ENCODE data around the gene KAT6B. TPM values are rescaled to one million over a fixed set of nuclear protein-coding genes. Genes with fewer than 3 reads are reported as not detected.

Gene KAT6B
- total and polyA plus RNA-seq, 2 experiments from 2014 or later: 15.8 to 36.2 TPM

DNA sequence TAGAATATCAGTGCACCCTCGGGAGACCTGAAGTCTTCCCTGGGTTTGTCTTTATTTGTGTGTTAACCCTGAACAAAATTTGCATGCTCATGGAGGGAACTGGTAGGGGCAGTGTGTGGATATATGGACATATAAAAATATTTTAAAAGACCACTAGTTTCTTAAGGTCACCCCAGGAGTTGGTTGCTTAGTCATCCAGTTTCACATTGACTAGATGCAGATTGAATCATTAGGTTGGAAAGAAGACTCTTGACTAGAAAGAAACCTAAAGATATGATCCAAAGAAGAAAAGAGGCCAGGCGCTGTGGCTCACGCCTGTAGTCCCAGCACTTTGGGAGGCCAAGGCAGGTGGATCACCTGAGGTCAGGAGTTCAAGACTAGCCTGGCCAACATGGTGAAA is 137.1 kb downstream of the KAT6B start:
- H3K27ac ChIP-seq: no peak overlapping the region
- peaks cover 7% of the 10 kb centered on the region for H3K4me1 ChIP-seq (ENCODE audit: insufficient read depth)
- no peak overlapping the region for H3K4me2 ChIP-seq
- no peaks in the 10 kb centered on the region for H3K9me2 ChIP-seq (replicated peaks; ENCODE audit: insufficient read depth)
- peaks cover 30% of the 10 kb centered on the region for H3K79me2 ChIP-seq
- H3K27me3 ChIP-seq: no peaks in the 10 kb centered on the region
- WGBS (ENCODE audit: low lambda C conversion rate, missing lambda C conversion rate): 100% methylated on average over 3 of the region's 3 CpGs
- no peak overlapping the region for H3K4me3 ChIP-seq
- TF ChIP-seq EZH2phosphoT487 (IDR thresholded peaks at IDR 0.05; ENCODE audit: low read depth, severe bottlenecking, unreplicated experiment): no peak
- no peak for TF ChIP-seq EZH2 (IDR thresholded peaks at IDR 0.05; ENCODE audit: borderline replicate concordance)
- no peak for TF ChIP-seq CTCF (IDR thresholded peaks at IDR 0.05; ENCODE audit: poor library complexity)
- no peak for DNase-seq (ENCODE audit: low spot score)
- H4K20me1 ChIP-seq (ENCODE audit: insufficient read depth, poor library complexity, severe bottlenecking): peaks cover 7% of the 10 kb centered on the region
- no peaks in the 10 kb centered on the region for H3K36me3 ChIP-seq (replicated peaks; ENCODE audit: insufficient read depth, low read depth)
- no peak overlapping the region for H2AFZ ChIP-seq
- H3K9me3 ChIP-seq (ENCODE audit: low read depth): no peaks in the 10 kb centered on the region

GRCh38 chr10:74967911-74968666 is 141.7 kb downstream of the KAT6B start:
- DNase-seq (ENCODE audit: low spot score): peak; percentile 28
- H3K4me2 ChIP-seq: peak overlapping the region; percentile 2
- H4K20me1 ChIP-seq (ENCODE audit: insufficient read depth, poor library complexity, severe bottlenecking): no peaks in the 10 kb centered on the region
- WGBS (ENCODE audit: low lambda C conversion rate, missing lambda C conversion rate): 34% methylated on average over 5 of the region's 5 CpGs
- TF ChIP-seq EZH2phosphoT487 (IDR thresholded peaks at IDR 0.05; ENCODE audit: low read depth, severe bottlenecking, unreplicated experiment) (no peak), CTCF (IDR thresholded peaks at IDR 0.05; ENCODE audit: poor library complexity) (no peak), EZH2 (IDR thresholded peaks at IDR 0.05; ENCODE audit: borderline replicate concordance) (no peak)
- no peak overlapping the region for H3K4me3 ChIP-seq
- no peaks in the 10 kb centered on the region for H3K27me3 ChIP-seq
- H3K9me2 ChIP-seq (replicated peaks; ENCODE audit: insufficient read depth): no peaks in the 10 kb centered on the region
- H3K36me3 ChIP-seq (replicated peaks; ENCODE audit: insufficient read depth, low read depth): no peaks in the 10 kb centered on the region
- no peak overlapping the region for H2AFZ ChIP-seq
- H3K79me2 ChIP-seq: peaks cover 17% of the 10 kb centered on the region
- H3K27ac ChIP-seq: peak overlapping the region; percentile 17
- peaks cover 14% of the 10 kb centered on the region for H3K4me1 ChIP-seq (ENCODE audit: insufficient read depth)
- H3K9me3 ChIP-seq (ENCODE audit: low read depth): no peaks in the 10 kb centered on the region

GRCh38 chr10:74968667-74969061 is 142.3 kb downstream of the KAT6B start:
- Histone ChIP-seq H3K4me2 (peak overlapping the region; percentile 2), H4K20me1 (ENCODE audit: insufficient read depth, poor library complexity, severe bottlenecking) (no peaks in the 10 kb centered on the region), H3K4me3 (no peak overlapping the region), H3K36me3 (replicated peaks; ENCODE audit: insufficient read depth, low read depth) (no peaks in the 10 kb centered on the region), H3K9me3 (ENCODE audit: low read depth) (no peaks in the 10 kb centered on the region), H2AFZ (no peak overlapping the region), H3K79me2 (peaks cover 17% of the 10 kb centered on the region), H3K9me2 (replicated peaks; ENCODE audit: insufficient read depth) (no peaks in the 10 kb centered on the region), H3K27me3 (no peaks in the 10 kb centered on the region), H3K27ac (no peak overlapping the region), H3K4me1 (ENCODE audit: insufficient read depth) (peaks cover 14% of the 10 kb centered on the region)
- TF ChIP-seq EZH2phosphoT487 (IDR thresholded peaks at IDR 0.05; ENCODE audit: low read depth, severe bottlenecking, unreplicated experiment): no peak
- no peak for TF ChIP-seq EZH2 (IDR thresholded peaks at IDR 0.05; ENCODE audit: borderline replicate concordance)
- TF ChIP-seq CTCF (IDR thresholded peaks at IDR 0.05; ENCODE audit: poor library complexity): no peak
- WGBS (ENCODE audit: low lambda C conversion rate, missing lambda C conversion rate): 63% methylated on average over 4 of the region's 4 CpGs
- no peak for DNase-seq (ENCODE audit: low spot score)

All from hepatocyte (in vitro differentiated cells).